H1 (cell line): ENCODE data around the gene RPS25. TPM values are rescaled to one million over a fixed set of nuclear protein-coding genes. Genes with fewer than 3 reads are reported as not detected.
A peak's percentile ranks its signal among the peaks of the same experiment; 100 is the strongest.

Experiments used
- CTCF ChIA-PET: fragments of 300-600 bp; sonication (Branson Sonifier 250); formaldehyde crosslinking; loops from one replicate; lab custom pipeline; 2021; ENCODE audit not compliant: partially characterized antibody; lab: Charles Lee
- POLR2A ChIA-PET: fragments of 300-600 bp; sonication (Branson Sonifier 250); formaldehyde crosslinking; loops from one replicate; lab custom pipeline; 2021; ENCODE audit warnings: inconsistent platforms; ENCODE audit not compliant: partially characterized antibody; lab: Charles Lee
- DNase-seq, 2 experiments: peaks; one replicate each; pipeline versions ENCODE4 v3.0.0 to v3.0.0-alpha.2; 2010 to 2022; ENCODE audit warnings: low spot score in 2 of 2, low read depth in 1 of 2, mixed read lengths in 1 of 2
- FAIRE-seq: peaks from 2 replicates; lab custom pipeline; 2011; peaks lifted over from hg19 to GRCh38; lab: Jason Lieb, UNC
- H2AFZ ChIP-seq: 2 replicates; pipeline ENCODE4 v1.8.1; 2012; ENCODE audit warnings: low read length, inconsistent platforms
- H2AK5ac ChIP-seq: 2 replicates; pipeline ENCODE4 v1.6.1; 2013; ENCODE audit warnings: low read depth, low read length
- H2BK120ac ChIP-seq: replicated peaks from 2 replicates; pipeline ENCODE3; 2013; ENCODE audit warnings: low read depth, low read length, inconsistent platforms
- H2BK12ac ChIP-seq: 2 replicates; pipeline ENCODE4 v1.6.1; 2013; ENCODE audit warnings: low read depth, low read length
- H2BK15ac ChIP-seq: 2 replicates; pipeline ENCODE4 v1.6.1; 2013; ENCODE audit warnings: low read length
- H2BK20ac ChIP-seq: 2 replicates; pipeline ENCODE4 v1.6.1; 2013; ENCODE audit warnings: low read length
- H2BK5ac ChIP-seq: 2 replicates; pipeline ENCODE4 v1.6.1; 2013; ENCODE audit warnings: low read depth, low read length
- H3K14ac ChIP-seq: 2 replicates; pipeline ENCODE4 v1.6.1; 2013; ENCODE audit warnings: inconsistent platforms; ENCODE audit not compliant: insufficient read length
- H3K18ac ChIP-seq: 2 replicates; pipeline ENCODE4 v1.6.1; 2013; ENCODE audit warnings: low read length; ENCODE audit errors: extremely low read depth
- H3K23ac ChIP-seq: 2 replicates; pipeline ENCODE4 v1.6.1; 2013; ENCODE audit warnings: inconsistent platforms; ENCODE audit not compliant: insufficient read length
- H3K23me2 ChIP-seq: 2 replicates; pipeline ENCODE4 v1.6.1; 2013; ENCODE audit warnings: low read depth, low read length
- H3K27ac ChIP-seq: 2 replicates; pipeline ENCODE4 v1.6.1; 2011; ENCODE audit warnings: low read depth, low read length, inconsistent platforms
- H3K27me3 ChIP-seq, 4 experiments: replicated peaks in 1 of 4; 1 replicate in 1 of 4; 2 replicates in 3 of 4; pipeline versions ENCODE4 v1.6.1 to v1.8.1; 2011 to 2013; ENCODE audit warnings: low read length in 3 of 4, mild to moderate bottlenecking in 3 of 4, inconsistent platforms in 2 of 4, mixed read lengths in 2 of 4, moderate library complexity in 1 of 4; ENCODE audit not compliant: control insufficient read depth in 3 of 4, insufficient read depth in 3 of 4; ENCODE audit errors: extremely low read depth in 1 of 4
- H3K36me3 ChIP-seq, 4 experiments: 2 replicates each; pipeline versions ENCODE4 v1.6.1 to v1.8.1; 2011 to 2013; ENCODE audit warnings: mild to moderate bottlenecking in 4 of 4, low read length in 3 of 4, moderate library complexity in 2 of 4, control low read depth in 1 of 4, inconsistent platforms in 1 of 4; ENCODE audit not compliant: insufficient read depth in 4 of 4, control insufficient read depth in 2 of 4
- H3K4ac ChIP-seq: replicated peaks from 2 replicates; pipeline ENCODE3; 2013; ENCODE audit warnings: low read length, low read depth, mixed read lengths, inconsistent platforms; ENCODE audit not compliant: insufficient read length
- H3K4me1 ChIP-seq, 4 experiments: replicated peaks in 1 of 4; 1 replicate in 1 of 4; 2 replicates in 3 of 4; pipeline versions ENCODE4 v1.6.1 to v1.8.1; 2011 to 2013; ENCODE audit warnings: low read length in 3 of 4, inconsistent platforms in 2 of 4, mixed read lengths in 1 of 4; ENCODE audit not compliant: insufficient read depth in 4 of 4, control insufficient read depth in 3 of 4
- H3K4me2 ChIP-seq, 2 experiments: 2 replicates each; pipeline versions ENCODE4 v1.6.1 to v1.8.1; 2011 to 2013; ENCODE audit warnings: low read depth in 2 of 2, low read length in 2 of 2, control low read depth in 1 of 2, inconsistent platforms in 1 of 2, mild to moderate bottlenecking in 1 of 2; ENCODE audit not compliant: insufficient read depth in 1 of 2
- H3K4me3 ChIP-seq, 4 experiments: fragments of 200-600, 300-600 bp in 1 of 4; sonication (generic), shearing (Covaris generic), sonication (Bioruptor Twin) in 1 of 4; 2 replicates each; pipeline versions ENCODE4 v1.5.1 to v1.8.1; 2011 to 2016; ENCODE audit warnings: low read length in 4 of 4, low read depth in 3 of 4, control low read depth in 2 of 4, inconsistent platforms in 2 of 4, mild to moderate bottlenecking in 2 of 4, mixed read lengths in 1 of 4, moderate library complexity in 1 of 4; ENCODE audit not compliant: insufficient read depth in 2 of 4; ENCODE audit errors: extremely low read depth in 1 of 4
- H3K56ac ChIP-seq: replicated peaks from 2 replicates; pipeline ENCODE3; 2013; ENCODE audit warnings: low read depth, mild to moderate bottlenecking, mixed read lengths, low read length, inconsistent platforms; ENCODE audit not compliant: insufficient read length
- H3K79me1 ChIP-seq: 2 replicates; pipeline ENCODE4 v1.6.1; 2013; ENCODE audit warnings: low read depth, low read length, control low read depth
- H3K79me2 ChIP-seq, 2 experiments: 2 replicates each; pipeline versions ENCODE4 v1.6.1 to v1.8.1; 2012 to 2013; ENCODE audit warnings: low read length in 2 of 2, mild to moderate bottlenecking in 2 of 2, inconsistent platforms in 1 of 2; ENCODE audit not compliant: insufficient read depth in 2 of 2, control insufficient read depth in 1 of 2
- H3K9ac ChIP-seq, 4 experiments: replicated peaks in 1 of 4; 1 replicate in 1 of 4; 2 replicates in 3 of 4; pipeline versions ENCODE4 v1.6.1 to v1.8.1; 2011 to 2013; ENCODE audit warnings: low read depth in 3 of 4, low read length in 3 of 4, control low read depth in 2 of 4, mild to moderate bottlenecking in 2 of 4, moderate library complexity in 2 of 4, inconsistent platforms in 1 of 4; ENCODE audit errors: extremely low read depth in 1 of 4
- H3K9me3 ChIP-seq, 2 experiments: 2 replicates each; pipeline versions ENCODE4 v1.6.1 to v1.8.1; 2012 to 2013; ENCODE audit warnings: mild to moderate bottlenecking in 2 of 2, moderate library complexity in 2 of 2, control low read depth in 1 of 2, inconsistent platforms in 1 of 2, low read depth in 1 of 2, low read length in 1 of 2, mixed read lengths in 1 of 2; ENCODE audit not compliant: insufficient read depth in 2 of 2
- H4K20me1 ChIP-seq, 2 experiments: replicated peaks in 1 of 2; 2 replicates each; pipeline versions ENCODE3 to v1.8.1; 2011 to 2013; ENCODE audit warnings: inconsistent platforms in 2 of 2, low read length in 2 of 2, mild to moderate bottlenecking in 1 of 2; ENCODE audit not compliant: insufficient read depth in 2 of 2, control insufficient read depth in 1 of 2
- H4K5ac ChIP-seq: 2 replicates; pipeline ENCODE4 v1.6.1; 2013; ENCODE audit warnings: low read length, low read depth, mixed read lengths, inconsistent platforms; ENCODE audit not compliant: insufficient read length
- H4K8ac ChIP-seq: 2 replicates; pipeline ENCODE4 v1.8.0; 2013; ENCODE audit warnings: mild to moderate bottlenecking, moderate library complexity, low read length, inconsistent platforms; ENCODE audit not compliant: insufficient read depth; ENCODE audit errors: extremely low read depth
- H4K91ac ChIP-seq: replicated peaks from 2 replicates; pipeline ENCODE3; 2013; ENCODE audit warnings: low read length, mixed read lengths, inconsistent platforms; ENCODE audit not compliant: insufficient read length
- POLR2A ChIP-seq, 2 experiments: IDR thresholded peaks; 1 replicate in 1 of 2; 2 replicates in 1 of 2; pipeline ENCODE4 v1.6.1; 2011; ENCODE audit warnings: low read depth in 2 of 2, low read length in 2 of 2, mild to moderate bottlenecking in 2 of 2; ENCODE audit errors: control extremely low read depth in 1 of 2
- TAF1 ChIP-seq: IDR thresholded peaks from 2 replicates; pipeline ENCODE4 v1.6.1; 2011; ENCODE audit warnings: mild to moderate bottlenecking, low read depth, low read length
- TEAD4 ChIP-seq: IDR thresholded peaks from 2 replicates; pipeline ENCODE4 v1.6.1; 2012; ENCODE audit warnings: low read depth, low read length, inconsistent platforms, mixed read lengths
- WGBS, 2 experiments: shearing (Covaris generic) in 1 of 2; methylation state at CpG; one replicate each; pipeline versions ENCODE4 v1.1.6 to v1.1.7; 2013 to 2015; ENCODE audit warnings: low lambda C conversion rate in 2 of 2, mixed read lengths in 2 of 2, inconsistent platforms in 1 of 2, low coverage in 1 of 2, missing lambda C conversion rate in 1 of 2; ENCODE audit not compliant: insufficient replicate concordance in 2 of 2, insufficient coverage in 1 of 2, insufficient read length in 1 of 2; ENCODE audit errors: extremely low coverage in 1 of 2, missing lambda C conversion rate in 1 of 2; 5-methylcytosine and 5-hydroxymethylcytosine counted together
- long read RNA-seq, 2 experiments: library from RNA in 1 of 2; library from capped mRNA in 1 of 2; stranded (forward); transcript quantifications; one replicate each; pipeline ENCODE4 v2.0.0, GENCODE V29; 2021; ENCODE audit warnings: inconsistent platforms in 1 of 2
- polyA minus RNA-seq, 3 experiments: library from RNA; depleted of rRNA, polyadenylated mRNA; stranded (reverse); fragments of >200 nt; gene quantifications; 1 replicate in 2 of 3; 2 replicates in 1 of 3; pipeline ENCODE4 v1.2.3, GENCODE V29; 2011
- polyA plus RNA-seq, 7 experiments: library from polyadenylated mRNA; depleted of rRNA in 3 of 7; stranded (reverse) in 5 of 7; unstranded in 2 of 7; fragments of >200 nt in 5 of 7; fragments of 200-250 nt in 2 of 7; gene quantifications; 1 replicate in 5 of 7; 2 replicates in 1 of 7; 4 replicates in 1 of 7; pipeline versions ENCODE4 v1.2.1 to v1.2.3, GENCODE V29; 2011 to 2013; ENCODE audit warnings: missing spikeins in 2 of 7, mixed read lengths in 2 of 7
- total RNA-seq: library from RNA; stranded (reverse); fragmentation: NEBNext Ultra II Directional; extraction: Animal tissue kit (Norgen Biotek cat#: 25700); gene quantifications from 2 replicates; pipeline ENCODE4 v1.2.1, GENCODE V29; 2021
- TF ChIP-seq, protein P1 (sequence below), 3 experiments: IDR thresholded peaks; 1 replicate in 2 of 3; 2 replicates in 1 of 3; pipeline versions ENCODE4 v1.5.1 to v1.6.1; 2011; ENCODE audit warnings: low read length in 3 of 3, mild to moderate bottlenecking in 3 of 3, inconsistent platforms in 2 of 3, low read depth in 1 of 3, moderate library complexity in 1 of 3; ENCODE audit not compliant: insufficient read depth in 1 of 3; ENCODE audit errors: control extremely low read depth in 1 of 3

Gene RPS25
- 1,525 and 1,551 TPM in 2 replicates for total RNA-seq
- 949 and 1,643 TPM in 2 replicates for polyA plus RNA-seq (2011; rRNA removed)
- 2,605 TPM for polyA plus RNA-seq (2011; cell fraction: cytosol; rRNA removed)
- polyA plus RNA-seq (2011; cell fraction: nucleus; rRNA removed): 229 TPM
- 1,158 to 2,090 TPM (median 1,347 TPM) in 4 replicates for polyA plus RNA-seq (2012, experiment 1 of 2)
- 3,124 TPM for polyA plus RNA-seq (2012, experiment 2 of 2)
- 3,101 TPM for polyA plus RNA-seq (2013, experiment 1 of 2)
- 3,045 TPM for polyA plus RNA-seq (2013, experiment 2 of 2)
- 94.4 and 132 TPM in 2 replicates for polyA minus RNA-seq (2011; rRNA and poly(A)+ RNA removed)
- 544 TPM for polyA minus RNA-seq (2011; cell fraction: cytosol; rRNA and poly(A)+ RNA removed)
- polyA minus RNA-seq (2011; cell fraction: nucleus; rRNA and poly(A)+ RNA removed): 151 TPM
- long read RNA-seq, experiment 1, transcript RPS25-204 (3 exons, 1,462 nt): minor isoform, 10 of 1,428 reads
- long read RNA-seq, experiment 1, transcript RPS25-202 (5 exons, 835 nt): major isoform, 1,257 of 1,428 reads
- long read RNA-seq, experiment 1, transcript RPS25-203 (5 exons, 711 nt): minor isoform, 5 of 1,428 reads
- long read RNA-seq, experiment 1, partial matches to known transcripts: 80 of 1,428 reads
- long read RNA-seq, experiment 1, other reads (novel, unspliced or antisense): 72 of 1,428 reads
- long read RNA-seq, experiment 2, transcript RPS25-202 (5 exons, 835 nt): major isoform, 95 of 98 reads
- long read RNA-seq, experiment 2, partial matches to known transcripts: 1 of 98 reads
- long read RNA-seq, experiment 2, other reads (novel, unspliced or antisense): 2 of 98 reads

DNA sequence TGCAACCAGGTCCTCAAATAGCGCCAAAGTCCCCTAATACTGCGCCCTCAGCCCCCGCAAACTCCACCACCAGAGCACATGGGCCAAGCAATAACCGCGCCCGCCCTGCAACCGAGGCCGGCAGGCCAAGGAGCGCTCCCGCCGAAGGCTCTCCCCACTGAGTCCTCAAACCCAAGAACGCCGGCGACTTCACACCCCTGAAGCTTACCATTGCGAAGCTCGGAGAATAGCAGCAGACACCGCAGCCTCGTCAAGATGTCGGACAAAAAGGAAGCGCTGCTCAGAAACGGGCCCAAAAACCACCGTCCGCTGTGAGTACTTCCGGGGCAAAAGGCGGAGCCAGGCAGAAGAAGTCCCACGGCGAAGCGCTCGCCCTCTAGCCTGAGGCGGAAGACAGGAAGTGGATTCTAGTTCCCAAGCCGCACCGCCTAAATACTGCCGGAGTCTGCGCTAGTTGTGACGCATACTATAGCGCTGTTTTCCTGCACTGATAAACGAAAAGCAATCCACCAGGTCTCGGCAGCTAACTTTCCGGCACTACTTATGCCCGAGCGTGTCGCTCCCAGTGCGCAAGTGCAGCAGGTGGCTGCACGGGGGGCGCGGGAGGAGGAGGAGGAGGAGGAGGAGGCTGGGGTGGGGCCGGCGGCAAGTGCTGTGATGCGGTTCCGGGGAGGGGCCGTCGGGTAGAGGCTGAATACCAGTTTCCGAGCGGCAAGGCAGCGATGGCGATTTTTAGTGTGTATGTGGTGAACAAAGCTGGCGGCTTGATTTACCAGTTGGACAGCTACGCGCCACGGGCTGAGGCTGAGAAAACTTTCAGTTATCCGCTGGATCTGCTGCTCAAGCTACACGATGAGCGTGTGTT is at the start of gene RPS25, which contains the start of gene TRAPPC4:
Gene RPS25, minus strand, starts transcription at position 270 of the 865 bp plus-strand sequence. Its CDS starts 59 bp downstream, at position 211.
Gene TRAPPC4, plus strand, starts transcription at position 693 of the 865 bp plus-strand sequence. Its CDS starts 30 bp downstream, at position 723.
- peak within 1 kb of the TSS; percentile 99 for H3K4ac ChIP-seq
- H4K8ac ChIP-seq: peak within 1 kb of the TSS; percentile 98
- peak within 1 kb of the TSS; percentile 94 for H3K56ac ChIP-seq
- H3K79me2 ChIP-seq: peaks cover 15 to 52% of the 10 kb centered on the region in 2 experiments; a peak in 3 of 4 replicates
- no peak within 1 kb of the TSS for H2BK120ac ChIP-seq
- H4K5ac ChIP-seq: peak within 1 kb of the TSS; percentile 100
- peaks cover 5% of the 10 kb centered on the region for H3K79me1 ChIP-seq
- peak within 1 kb of the TSS; percentile 84 for H3K27ac ChIP-seq
- H2AFZ ChIP-seq: peak within 1 kb of the TSS; percentile 37; the same call in 1 of the 2 replicates
- ChIA-PET POLR2A (interaction anchor here (0.7 to 18.5 kb wide), 23 partner anchors 8 to 400 kb away, joined by 3 to 264 read pairs (median 4); partner anchors contain the start of genes CENATAC, DDX6, DPAGT1 and HMBS), CTCF (interaction anchor here (0.8 to 3.0 kb wide), 4 partner anchors 12 to 345 kb away, joined by 3 to 12 read pairs (median 4); partner anchors contain the start of gene SLC37A4)
- no peaks in the 10 kb centered on the region for H3K9me3 ChIP-seq
- H3K36me3 ChIP-seq: peaks cover 32 to 55% (median 40%) of the 10 kb centered on the region in 4 experiments
- H2BK5ac ChIP-seq: peak within 1 kb of the TSS; percentile 89
- H4K91ac ChIP-seq: peak within 1 kb of the TSS; percentile 100
- WGBS, 2 experiments: 1% methylated on average over 58 of the region's 63 CpGs; no CpG with 5 or more reads in 1 of the 2 experiments
- no peak within 1 kb of the TSS for H2AK5ac ChIP-seq
- peak within 1 kb of the TSS; percentile 93 to 99 (median 95) for H3K4me3 ChIP-seq
- H3K4me2 ChIP-seq: peak within 1 kb of the TSS; percentile 68 to 75
- H2BK15ac ChIP-seq: peak within 1 kb of the TSS; percentile 85; the same call in 1 of the 2 replicates
- peaks cover 3 to 7% of the 10 kb centered on the region in 2 experiments for H4K20me1 ChIP-seq
- H3K9ac ChIP-seq: peak within 1 kb of the TSS; percentile 92 to 97 (median 96)
- H3K4me1 ChIP-seq: peaks cover 0 to 9% (median 2%) of the 10 kb centered on the region in 4 experiments; a peak in 4 of 7 replicates
- H2BK12ac ChIP-seq: no peak within 1 kb of the TSS
- H3K23ac ChIP-seq: no peak within 1 kb of the TSS
- no peak within 1 kb of the TSS for H2BK20ac ChIP-seq
- H3K14ac ChIP-seq: no peak within 1 kb of the TSS
- no peaks in the 10 kb centered on the region; the same call in 1 of the 2 replicates for H3K23me2 ChIP-seq
- DNase-seq (peak; percentile 88 to 90), FAIRE-seq (no peak)
- peak within 1 kb of the TSS; percentile 98 for H3K18ac ChIP-seq
- no peaks in the 10 kb centered on the region for H3K27me3 ChIP-seq
- TF ChIP-seq, protein P1, sequence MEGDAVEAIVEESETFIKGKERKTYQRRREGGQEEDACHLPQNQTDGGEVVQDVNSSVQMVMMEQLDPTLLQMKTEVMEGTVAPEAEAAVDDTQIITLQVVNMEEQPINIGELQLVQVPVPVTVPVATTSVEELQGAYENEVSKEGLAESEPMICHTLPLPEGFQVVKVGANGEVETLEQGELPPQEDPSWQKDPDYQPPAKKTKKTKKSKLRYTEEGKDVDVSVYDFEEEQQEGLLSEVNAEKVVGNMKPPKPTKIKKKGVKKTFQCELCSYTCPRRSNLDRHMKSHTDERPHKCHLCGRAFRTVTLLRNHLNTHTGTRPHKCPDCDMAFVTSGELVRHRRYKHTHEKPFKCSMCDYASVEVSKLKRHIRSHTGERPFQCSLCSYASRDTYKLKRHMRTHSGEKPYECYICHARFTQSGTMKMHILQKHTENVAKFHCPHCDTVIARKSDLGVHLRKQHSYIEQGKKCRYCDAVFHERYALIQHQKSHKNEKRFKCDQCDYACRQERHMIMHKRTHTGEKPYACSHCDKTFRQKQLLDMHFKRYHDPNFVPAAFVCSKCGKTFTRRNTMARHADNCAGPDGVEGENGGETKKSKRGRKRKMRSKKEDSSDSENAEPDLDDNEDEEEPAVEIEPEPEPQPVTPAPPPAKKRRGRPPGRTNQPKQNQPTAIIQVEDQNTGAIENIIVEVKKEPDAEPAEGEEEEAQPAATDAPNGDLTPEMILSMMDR (IDR thresholded peaks at IDR 0.05; ENCODE audit: control extremely low read depth in 1 of 3, insufficient read depth in 1 of 3, low read depth in 1 of 3, low read length in 3 of 3): no peak
- TF ChIP-seq TEAD4 (no peak), POLR2A (IDR thresholded peaks at IDR 0.05; ENCODE audit: control extremely low read depth in 1 of 2, low read depth in 2 of 2, low read length in 2 of 2) (peak; percentile 91 to 95), TAF1 (peak; percentile 97)
